Karpas-422 (cell line): ENCODE measurements around the gene ADGRF3. TPM values are rescaled to one million over a fixed set of nuclear protein-coding genes. Genes with fewer than 3 reads are reported as not detected.

Experiments used
- DNase-seq: peaks from one replicate; pipeline ENCODE4 v3.0.0-alpha.2; 2015
- H2AFZ ChIP-seq: fragments of 200-600 bp; sonication (generic); 2 replicates; pipeline ENCODE4 v1.6.1; 2014; ENCODE audit warnings: antibody characterized with exemption, low read length, mixed read lengths
- H3K27ac ChIP-seq: fragments of 200-600 bp; sonication (generic); 2 replicates; pipeline ENCODE4 v1.5.1; 2014; ENCODE audit warnings: mild to moderate bottlenecking, low read length, moderate library complexity
- H3K27me3 ChIP-seq: fragments of 200-600 bp; sonication (generic); 2 replicates; pipeline ENCODE4 v1.6.1; 2014; ENCODE audit warnings: low read length, mixed read lengths
- H3K36me3 ChIP-seq: fragments of 200-600 bp; sonication (generic); 2 replicates; pipeline ENCODE4 v1.6.1; 2014; ENCODE audit warnings: low read length, mixed read lengths; ENCODE audit not compliant: insufficient read depth
- H3K4me1 ChIP-seq: fragments of 200-600 bp; sonication (generic); 2 replicates; pipeline ENCODE4 v1.6.1; 2014; ENCODE audit warnings: mild to moderate bottlenecking, low read length, mixed read lengths
- H3K4me2 ChIP-seq: fragments of 200-600 bp; sonication (generic); 2 replicates; pipeline ENCODE4 v1.6.1; 2014; ENCODE audit warnings: low read length, low read depth, mild to moderate bottlenecking; ENCODE audit not compliant: poor library complexity, severe bottlenecking
- H3K4me3 ChIP-seq: fragments of 200-600 bp; sonication (generic); 2 replicates; pipeline ENCODE4 v1.5.1; 2014; ENCODE audit warnings: mild to moderate bottlenecking, antibody characterized with exemption, low read length, mixed read lengths
- H3K79me2 ChIP-seq: fragments of 200-600 bp; sonication (generic); 2 replicates; pipeline ENCODE4 v1.6.1; 2014; ENCODE audit warnings: mild to moderate bottlenecking, low read length, mixed read lengths
- H3K9ac ChIP-seq: fragments of 200-600 bp; sonication (generic); 2 replicates; pipeline ENCODE4 v1.6.0; 2014; ENCODE audit warnings: low read length
- H3K9me2 ChIP-seq: fragments of 200-600 bp; sonication (generic), shearing (Covaris generic); replicated peaks from 2 replicates; pipeline ENCODE4 v1.6.0; 2014; ENCODE audit warnings: mild to moderate bottlenecking, low read length, moderate library complexity; ENCODE audit not compliant: insufficient read depth
- H3K9me3 ChIP-seq: fragments of 300-700, 200-600 bp; sonication (generic); 2 replicates; pipeline ENCODE4 v1.6.1; 2014; ENCODE audit warnings: low read length, mixed read lengths
- H4K20me1 ChIP-seq: fragments of 200-600 bp; sonication (generic); 2 replicates; pipeline ENCODE4 v1.6.1; 2014; ENCODE audit warnings: mild to moderate bottlenecking, antibody characterized with exemption, low read length, low read depth; ENCODE audit not compliant: insufficient read depth
- total RNA-seq: library from RNA; depleted of rRNA; stranded (reverse); fragments of >200 nt; shearing (Covaris generic); gene quantifications from 2 replicates; pipeline ENCODE4 v1.2.3, GENCODE V29; 2014; ENCODE audit warnings: low replicate concordance

Gene ADGRF3
- total RNA-seq, 1 experiment from 2014 or later: not detected

GRCh38 chr2:26297061-26297460 lies 49.5 kb downstream of the ADGRF3 start:
- Histone ChIP-seq H3K4me2 (no peak overlapping the region), H3K36me3 (no peaks in the 10 kb centered on the region), H3K79me2 (no peaks in the 10 kb centered on the region), H3K9me3 (no peaks in the 10 kb centered on the region), H2AFZ (no peak overlapping the region), H3K4me1 (peaks cover 12% of the 10 kb centered on the region), H3K4me3 (no peak overlapping the region), H3K27ac (no peak overlapping the region), H4K20me1 (no peaks in the 10 kb centered on the region), H3K27me3 (no peaks in the 10 kb centered on the region), H3K9ac (no peak overlapping the region), H3K9me2 (no peaks in the 10 kb centered on the region)
- no peak for DNase-seq

- H3K4me3 ChIP-seq: no peak overlapping the region
- H3K4me2 ChIP-seq: no peak overlapping the region
- no peaks in the 10 kb centered on the region for H3K36me3 ChIP-seq
- H2AFZ ChIP-seq: no peak overlapping the region
- no peaks in the 10 kb centered on the region for H3K27me3 ChIP-seq
- no peaks in the 10 kb centered on the region for H4K20me1 ChIP-seq
- no peaks in the 10 kb centered on the region for H3K9me2 ChIP-seq
- H3K79me2 ChIP-seq: no peaks in the 10 kb centered on the region
- no peak for DNase-seq
- no peaks in the 10 kb centered on the region for H3K9me3 ChIP-seq
- H3K4me1 ChIP-seq: peaks cover 12% of the 10 kb centered on the region
- H3K9ac ChIP-seq: no peak overlapping the region
- H3K27ac ChIP-seq: no peak overlapping the region
These were observed 51.1 kb downstream of the ADGRF3 start for GRCh38 chr2:26295511-26295910.

GRCh38 chr2:26292646-26293045 lies 53.9 kb downstream of the ADGRF3 start:
- no peak overlapping the region for H3K27ac ChIP-seq
- no peaks in the 10 kb centered on the region for H3K79me2 ChIP-seq
- H3K9me2 ChIP-seq: no peaks in the 10 kb centered on the region
- H3K27me3 ChIP-seq: no peaks in the 10 kb centered on the region
- no peak for DNase-seq
- H3K9me3 ChIP-seq: no peaks in the 10 kb centered on the region
- H2AFZ ChIP-seq: no peak overlapping the region
- no peak overlapping the region for H3K4me2 ChIP-seq
- no peak overlapping the region for H3K9ac ChIP-seq
- H4K20me1 ChIP-seq: no peaks in the 10 kb centered on the region
- H3K36me3 ChIP-seq: no peaks in the 10 kb centered on the region; the same call in 1 of the 2 replicates
- no peak overlapping the region for H3K4me3 ChIP-seq
- no peaks in the 10 kb centered on the region for H3K4me1 ChIP-seq

- Histone ChIP-seq H3K79me2 (no peaks in the 10 kb centered on the region), H3K36me3 (no peaks in the 10 kb centered on the region; the same call in 1 of the 2 replicates), H3K27ac (no peak overlapping the region), H3K4me3 (no peak overlapping the region), H3K4me1 (no peaks in the 10 kb centered on the region), H3K9me3 (no peaks in the 10 kb centered on the region), H3K4me2 (no peak overlapping the region), H3K27me3 (no peaks in the 10 kb centered on the region), H2AFZ (no peak overlapping the region), H4K20me1 (no peaks in the 10 kb centered on the region), H3K9me2 (no peaks in the 10 kb centered on the region), H3K9ac (no peak overlapping the region)
- no peak for DNase-seq
These were observed 56.6 kb downstream of the ADGRF3 start for GRCh38 chr2:26290001-26290400.

GRCh38 chr2:26285931-26286330 lies 60.7 kb downstream of the ADGRF3 start:
- peaks cover 8% of the 10 kb centered on the region for H3K36me3 ChIP-seq
- H3K9ac ChIP-seq: no peak overlapping the region
- DNase-seq: no peak
- no peaks in the 10 kb centered on the region for H3K79me2 ChIP-seq
- no peaks in the 10 kb centered on the region for H3K9me2 ChIP-seq
- no peaks in the 10 kb centered on the region for H3K9me3 ChIP-seq
- H2AFZ ChIP-seq: no peak overlapping the region
- no peak overlapping the region for H3K4me2 ChIP-seq
- H3K27ac ChIP-seq: no peak overlapping the region
- H3K4me1 ChIP-seq: no peaks in the 10 kb centered on the region
- no peaks in the 10 kb centered on the region for H3K27me3 ChIP-seq
- no peak overlapping the region for H3K4me3 ChIP-seq
- no peaks in the 10 kb centered on the region for H4K20me1 ChIP-seq

GRCh38 chr2:26284132-26284531 lies 62.5 kb downstream of the ADGRF3 start:
- H3K27me3 ChIP-seq: no peaks in the 10 kb centered on the region
- no peak overlapping the region for H3K9ac ChIP-seq
- H3K27ac ChIP-seq: no peak overlapping the region
- no peak overlapping the region for H2AFZ ChIP-seq
- peaks cover 10% of the 10 kb centered on the region for H3K36me3 ChIP-seq
- no peaks in the 10 kb centered on the region for H3K79me2 ChIP-seq
- no peak overlapping the region for H3K4me2 ChIP-seq
- H3K9me2 ChIP-seq: no peaks in the 10 kb centered on the region
- DNase-seq: no peak
- H4K20me1 ChIP-seq: no peaks in the 10 kb centered on the region
- no peaks in the 10 kb centered on the region for H3K9me3 ChIP-seq
- no peak overlapping the region for H3K4me3 ChIP-seq
- no peaks in the 10 kb centered on the region for H3K4me1 ChIP-seq

- Histone ChIP-seq H3K27ac (no peak overlapping the region), H3K79me2 (no peaks in the 10 kb centered on the region), H3K9ac (no peak overlapping the region), H3K4me2 (no peak overlapping the region), H3K4me1 (no peaks in the 10 kb centered on the region), H3K36me3 (peaks cover 10% of the 10 kb centered on the region), H3K9me3 (no peaks in the 10 kb centered on the region), H3K4me3 (no peak overlapping the region), H3K9me2 (no peaks in the 10 kb centered on the region), H2AFZ (no peak overlapping the region), H4K20me1 (no peaks in the 10 kb centered on the region), H3K27me3 (no peaks in the 10 kb centered on the region)
- no peak for DNase-seq
These were observed 63.0 kb downstream of the ADGRF3 start for GRCh38 chr2:26283606-26284005.

GRCh38 chr2:26281226-26281625 lies 65.4 kb downstream of the ADGRF3 start:
- Histone ChIP-seq H2AFZ (no peak overlapping the region), H3K4me1 (peaks cover 7% of the 10 kb centered on the region; the same call in 1 of the 2 replicates), H3K9me2 (no peaks in the 10 kb centered on the region), H3K27me3 (no peaks in the 10 kb centered on the region), H3K9ac (no peak overlapping the region), H3K79me2 (no peaks in the 10 kb centered on the region), H3K4me2 (no peak overlapping the region), H3K27ac (no peak overlapping the region), H3K36me3 (peaks cover 10% of the 10 kb centered on the region; the same call in 1 of the 2 replicates), H4K20me1 (no peaks in the 10 kb centered on the region), H3K9me3 (no peaks in the 10 kb centered on the region), H3K4me3 (no peak overlapping the region)
- DNase-seq: no peak

- Histone ChIP-seq H3K4me3 (no peak overlapping the region), H3K9me3 (no peaks in the 10 kb centered on the region), H3K27ac (no peak overlapping the region), H3K36me3 (peaks cover 10% of the 10 kb centered on the region; the same call in 1 of the 2 replicates), H3K4me1 (peaks cover 11% of the 10 kb centered on the region; the same call in 1 of the 2 replicates), H3K27me3 (no peaks in the 10 kb centered on the region), H3K4me2 (no peak overlapping the region), H3K9ac (no peak overlapping the region), H2AFZ (no peak overlapping the region), H3K79me2 (no peaks in the 10 kb centered on the region), H4K20me1 (no peaks in the 10 kb centered on the region), H3K9me2 (no peaks in the 10 kb centered on the region)
- DNase-seq: no peak
These were observed 66.7 kb downstream of the ADGRF3 start for GRCh38 chr2:26279886-26280285.
